H1 (cell line): ENCODE results near the gene SIGLEC15. TPM values are rescaled to one million over a fixed set of nuclear protein-coding genes. Genes with fewer than 3 reads are reported as not detected.

ENCODE experiments used
- CTCF ChIA-PET: fragments of 300-600 bp; sonication (Branson Sonifier 250); formaldehyde crosslinking; loops from one replicate; lab custom pipeline; 2021; ENCODE audit not compliant: partially characterized antibody; lab: Charles Lee
- POLR2A ChIA-PET: fragments of 300-600 bp; sonication (Branson Sonifier 250); formaldehyde crosslinking; loops from one replicate; lab custom pipeline; 2021; ENCODE audit warnings: inconsistent platforms; ENCODE audit not compliant: partially characterized antibody; lab: Charles Lee
- DNase-seq, 2 experiments: peaks; one replicate each; pipeline versions ENCODE4 v3.0.0 to v3.0.0-alpha.2; 2010 to 2022; ENCODE audit warnings: low spot score in 2 of 2, low read depth in 1 of 2, mixed read lengths in 1 of 2
- FAIRE-seq: peaks from 2 replicates; lab custom pipeline; 2011; peaks lifted over from hg19 to GRCh38; lab: Jason Lieb, UNC
- H2AFZ ChIP-seq: 2 replicates; pipeline ENCODE4 v1.8.1; 2012; ENCODE audit warnings: low read length, inconsistent platforms
- H2AK5ac ChIP-seq: 2 replicates; pipeline ENCODE4 v1.6.1; 2013; ENCODE audit warnings: low read depth, low read length
- H2BK120ac ChIP-seq: replicated peaks from 2 replicates; pipeline ENCODE3; 2013; ENCODE audit warnings: low read depth, low read length, inconsistent platforms
- H2BK12ac ChIP-seq: 2 replicates; pipeline ENCODE4 v1.6.1; 2013; ENCODE audit warnings: low read depth, low read length
- H2BK15ac ChIP-seq: 2 replicates; pipeline ENCODE4 v1.6.1; 2013; ENCODE audit warnings: low read length
- H2BK20ac ChIP-seq: 2 replicates; pipeline ENCODE4 v1.6.1; 2013; ENCODE audit warnings: low read length
- H2BK5ac ChIP-seq: 2 replicates; pipeline ENCODE4 v1.6.1; 2013; ENCODE audit warnings: low read depth, low read length
- H3K14ac ChIP-seq: 2 replicates; pipeline ENCODE4 v1.6.1; 2013; ENCODE audit warnings: inconsistent platforms; ENCODE audit not compliant: insufficient read length
- H3K18ac ChIP-seq: 2 replicates; pipeline ENCODE4 v1.6.1; 2013; ENCODE audit warnings: low read length; ENCODE audit errors: extremely low read depth
- H3K23ac ChIP-seq: 2 replicates; pipeline ENCODE4 v1.6.1; 2013; ENCODE audit warnings: inconsistent platforms; ENCODE audit not compliant: insufficient read length
- H3K23me2 ChIP-seq: 2 replicates; pipeline ENCODE4 v1.6.1; 2013; ENCODE audit warnings: low read depth, low read length
- H3K27ac ChIP-seq: 2 replicates; pipeline ENCODE4 v1.6.1; 2011; ENCODE audit warnings: low read depth, low read length, inconsistent platforms
- H3K27me3 ChIP-seq, 4 experiments: replicated peaks in 1 of 4; 1 replicate in 1 of 4; 2 replicates in 3 of 4; pipeline versions ENCODE4 v1.6.1 to v1.8.1; 2011 to 2013; ENCODE audit warnings: low read length in 3 of 4, mild to moderate bottlenecking in 3 of 4, inconsistent platforms in 2 of 4, mixed read lengths in 2 of 4, moderate library complexity in 1 of 4; ENCODE audit not compliant: control insufficient read depth in 3 of 4, insufficient read depth in 3 of 4; ENCODE audit errors: extremely low read depth in 1 of 4
- H3K36me3 ChIP-seq, 4 experiments: 2 replicates each; pipeline versions ENCODE4 v1.6.1 to v1.8.1; 2011 to 2013; ENCODE audit warnings: mild to moderate bottlenecking in 4 of 4, low read length in 3 of 4, moderate library complexity in 2 of 4, control low read depth in 1 of 4, inconsistent platforms in 1 of 4; ENCODE audit not compliant: insufficient read depth in 4 of 4, control insufficient read depth in 2 of 4
- H3K4ac ChIP-seq: replicated peaks from 2 replicates; pipeline ENCODE3; 2013; ENCODE audit warnings: low read length, low read depth, mixed read lengths, inconsistent platforms; ENCODE audit not compliant: insufficient read length
- H3K4me1 ChIP-seq, 4 experiments: replicated peaks in 1 of 4; 1 replicate in 1 of 4; 2 replicates in 3 of 4; pipeline versions ENCODE4 v1.6.1 to v1.8.1; 2011 to 2013; ENCODE audit warnings: low read length in 3 of 4, inconsistent platforms in 2 of 4, mixed read lengths in 1 of 4; ENCODE audit not compliant: insufficient read depth in 4 of 4, control insufficient read depth in 3 of 4
- H3K4me2 ChIP-seq, 2 experiments: 2 replicates each; pipeline versions ENCODE4 v1.6.1 to v1.8.1; 2011 to 2013; ENCODE audit warnings: low read depth in 2 of 2, low read length in 2 of 2, control low read depth in 1 of 2, inconsistent platforms in 1 of 2, mild to moderate bottlenecking in 1 of 2; ENCODE audit not compliant: insufficient read depth in 1 of 2
- H3K4me3 ChIP-seq, 4 experiments: fragments of 200-600, 300-600 bp in 1 of 4; sonication (generic), shearing (Covaris generic), sonication (Bioruptor Twin) in 1 of 4; 2 replicates each; pipeline versions ENCODE4 v1.5.1 to v1.8.1; 2011 to 2016; ENCODE audit warnings: low read length in 4 of 4, low read depth in 3 of 4, control low read depth in 2 of 4, inconsistent platforms in 2 of 4, mild to moderate bottlenecking in 2 of 4, mixed read lengths in 1 of 4, moderate library complexity in 1 of 4; ENCODE audit not compliant: insufficient read depth in 2 of 4; ENCODE audit errors: extremely low read depth in 1 of 4
- H3K56ac ChIP-seq: replicated peaks from 2 replicates; pipeline ENCODE3; 2013; ENCODE audit warnings: low read depth, mild to moderate bottlenecking, mixed read lengths, low read length, inconsistent platforms; ENCODE audit not compliant: insufficient read length
- H3K79me1 ChIP-seq: 2 replicates; pipeline ENCODE4 v1.6.1; 2013; ENCODE audit warnings: low read depth, low read length, control low read depth
- H3K79me2 ChIP-seq, 2 experiments: 2 replicates each; pipeline versions ENCODE4 v1.6.1 to v1.8.1; 2012 to 2013; ENCODE audit warnings: low read length in 2 of 2, mild to moderate bottlenecking in 2 of 2, inconsistent platforms in 1 of 2; ENCODE audit not compliant: insufficient read depth in 2 of 2, control insufficient read depth in 1 of 2
- H3K9ac ChIP-seq, 4 experiments: replicated peaks in 1 of 4; 1 replicate in 1 of 4; 2 replicates in 3 of 4; pipeline versions ENCODE4 v1.6.1 to v1.8.1; 2011 to 2013; ENCODE audit warnings: low read depth in 3 of 4, low read length in 3 of 4, control low read depth in 2 of 4, mild to moderate bottlenecking in 2 of 4, moderate library complexity in 2 of 4, inconsistent platforms in 1 of 4; ENCODE audit errors: extremely low read depth in 1 of 4
- H3K9me3 ChIP-seq, 2 experiments: 2 replicates each; pipeline versions ENCODE4 v1.6.1 to v1.8.1; 2012 to 2013; ENCODE audit warnings: mild to moderate bottlenecking in 2 of 2, moderate library complexity in 2 of 2, control low read depth in 1 of 2, inconsistent platforms in 1 of 2, low read depth in 1 of 2, low read length in 1 of 2, mixed read lengths in 1 of 2; ENCODE audit not compliant: insufficient read depth in 2 of 2
- H4K20me1 ChIP-seq, 2 experiments: replicated peaks in 1 of 2; 2 replicates each; pipeline versions ENCODE3 to v1.8.1; 2011 to 2013; ENCODE audit warnings: inconsistent platforms in 2 of 2, low read length in 2 of 2, mild to moderate bottlenecking in 1 of 2; ENCODE audit not compliant: insufficient read depth in 2 of 2, control insufficient read depth in 1 of 2
- H4K5ac ChIP-seq: 2 replicates; pipeline ENCODE4 v1.6.1; 2013; ENCODE audit warnings: low read length, low read depth, mixed read lengths, inconsistent platforms; ENCODE audit not compliant: insufficient read length
- H4K8ac ChIP-seq: 2 replicates; pipeline ENCODE4 v1.8.0; 2013; ENCODE audit warnings: mild to moderate bottlenecking, moderate library complexity, low read length, inconsistent platforms; ENCODE audit not compliant: insufficient read depth; ENCODE audit errors: extremely low read depth
- H4K91ac ChIP-seq: replicated peaks from 2 replicates; pipeline ENCODE3; 2013; ENCODE audit warnings: low read length, mixed read lengths, inconsistent platforms; ENCODE audit not compliant: insufficient read length
- BACH1 ChIP-seq: IDR thresholded peaks from 2 replicates; pipeline ENCODE4 v1.6.1; 2012; ENCODE audit warnings: low read length, improper control_type of control experiment
- EGR1 ChIP-seq: IDR thresholded peaks from 2 replicates; pipeline ENCODE4 v1.6.1; 2011; ENCODE audit warnings: low read depth, low read length, borderline replicate concordance
- MAX ChIP-seq: IDR thresholded peaks from 2 replicates; pipeline ENCODE4 v1.6.1; 2012; ENCODE audit warnings: inconsistent platforms
- TCF12 ChIP-seq: IDR thresholded peaks from 2 replicates; pipeline ENCODE4 v1.6.1; 2011; ENCODE audit warnings: low read depth, mild to moderate bottlenecking, low read length
- WGBS, 2 experiments: shearing (Covaris generic) in 1 of 2; methylation state at CpG; one replicate each; pipeline versions ENCODE4 v1.1.6 to v1.1.7; 2013 to 2015; ENCODE audit warnings: low lambda C conversion rate in 2 of 2, mixed read lengths in 2 of 2, inconsistent platforms in 1 of 2, low coverage in 1 of 2, missing lambda C conversion rate in 1 of 2; ENCODE audit not compliant: insufficient replicate concordance in 2 of 2, insufficient coverage in 1 of 2, insufficient read length in 1 of 2; ENCODE audit errors: extremely low coverage in 1 of 2, missing lambda C conversion rate in 1 of 2; 5-methylcytosine and 5-hydroxymethylcytosine counted together
- polyA plus RNA-seq, 7 experiments: library from polyadenylated mRNA; depleted of rRNA in 3 of 7; stranded (reverse) in 5 of 7; unstranded in 2 of 7; fragments of >200 nt in 5 of 7; fragments of 200-250 nt in 2 of 7; gene quantifications; 1 replicate in 5 of 7; 2 replicates in 1 of 7; 4 replicates in 1 of 7; pipeline versions ENCODE4 v1.2.1 to v1.2.3, GENCODE V29; 2011 to 2013; ENCODE audit warnings: missing spikeins in 2 of 7, mixed read lengths in 2 of 7
- total RNA-seq: library from RNA; stranded (reverse); fragmentation: NEBNext Ultra II Directional; extraction: Animal tissue kit (Norgen Biotek cat#: 25700); gene quantifications from 2 replicates; pipeline ENCODE4 v1.2.1, GENCODE V29; 2021

Gene SIGLEC15
- total and polyA plus RNA-seq, 2 of the 8 experiments (the other 6 are each of a cell fraction or from before 2014, with no cell fraction given), result 0.20 to 0.37 TPM

- Histone ChIP-seq H3K27ac (no peak overlapping the region), H2BK5ac (no peak overlapping the region), H4K20me1 (no peaks in the 10 kb centered on the region), H3K27me3 (no peaks in the 10 kb centered on the region), H3K18ac (no peak overlapping the region), H4K8ac (no peak overlapping the region), H3K79me1 (no peaks in the 10 kb centered on the region), H2BK12ac (no peak overlapping the region), H3K4me3 (no peak overlapping the region), H3K36me3 (no peaks in the 10 kb centered on the region), H2AFZ (0 out of 2 replicates have a peak overlapping the region, but pooled peaks have one; percentile 40), H3K23ac (no peak overlapping the region), H4K91ac (no peak overlapping the region), H3K4ac (no peak overlapping the region), H3K79me2 (no peaks in the 10 kb centered on the region), H3K14ac (no peak overlapping the region), H3K4me2 (no peak overlapping the region), H2BK15ac (no peak overlapping the region), H2BK20ac (0 out of 2 replicates have a peak overlapping the region, but pooled peaks have one; percentile 6), H2AK5ac (no peak overlapping the region), H3K9me3 (no peaks in the 10 kb centered on the region), H3K9ac (no peak overlapping the region), H3K56ac (no peak overlapping the region), H4K5ac (no peak overlapping the region), H3K23me2 (no peaks in the 10 kb centered on the region), H2BK120ac (no peak overlapping the region), H3K4me1 (peaks cover 0 to 6% (median 0%) of the 10 kb centered on the region in 4 experiments; a peak in 1 of 7 replicates)
- FAIRE-seq (no peak), DNase-seq (no peak)
- 91% methylated on average over 3 of the region's 3 CpGs; no CpG with 5 or more reads in 1 of the 2 experiments for WGBS, 2 experiments
- TF ChIP-seq EGR1 (no peak), BACH1 (no peak), MAX (no peak), TCF12 (no peak)
- CTCF ChIA-PET, result interaction anchor here (1.0 to 3.7 kb wide), 5 partner anchors 18 to 62 kb away, joined by 3 to 26 read pairs (median 5); no protein-coding TSS in a partner anchor
- POLR2A ChIA-PET, result no interaction called here
Measured at GRCh38 chr18:45788861-45789260, 36.6 kb upstream of the SIGLEC15 start.
